Neural progenitor cell (in vitro differentiated cells): ENCODE results near the gene HOXD1. TPM values are rescaled to one million over a fixed set of nuclear protein-coding genes. Genes with fewer than 3 reads are reported as not detected.

ENCODE experiments used
- DNase-seq: peaks from one replicate; pipeline ENCODE4 v3.0.0-alpha.2; 2016; ENCODE audit warnings: low spot score
- H2AFZ ChIP-seq: fragments of 200-600 bp; sonication (generic); replicated peaks from 2 replicates; pipeline ENCODE4 v1.6.1; 2016; ENCODE audit warnings: antibody characterized with exemption
- H3F3A ChIP-seq: fragments of 200-600 bp; sonication (generic); 2 replicates; pipeline ENCODE4 v1.6.1; 2016; ENCODE audit warnings: antibody characterized with exemption, low read depth
- H3K27ac ChIP-seq: fragments of 200-600 bp; sonication (generic); 2 replicates; pipeline ENCODE4 v1.5.1; 2016; ENCODE audit warnings: mild to moderate bottlenecking
- H3K27me3 ChIP-seq: fragments of 200-600 bp; sonication (generic); 2 replicates; pipeline ENCODE4 v1.6.1; 2016; ENCODE audit warnings: mild to moderate bottlenecking, moderate library complexity
- H3K36me3 ChIP-seq: fragments of 200-600 bp; sonication (generic); 2 replicates; pipeline ENCODE4 v1.5.1; 2016
- H3K4me1 ChIP-seq: fragments of 200-600 bp; sonication (generic); 2 replicates; pipeline ENCODE4 v1.6.1; 2016; ENCODE audit warnings: mixed run types
- H3K4me2 ChIP-seq: fragments of 200-600 bp; sonication (generic); 2 replicates; pipeline ENCODE4 v1.6.1; 2016
- H3K4me3 ChIP-seq: fragments of 200-600 bp; sonication (generic); 2 replicates; pipeline ENCODE4 v1.5.1; 2016
- H3K79me2 ChIP-seq: fragments of 200-600 bp; sonication (generic); 2 replicates; pipeline ENCODE4 v1.6.1; 2016; ENCODE audit warnings: low read depth
- H3K9ac ChIP-seq: fragments of 200-600 bp; sonication (generic); 2 replicates; pipeline ENCODE4 v1.6.1; 2016
- H3K9me3 ChIP-seq: fragments of 200-600 bp; sonication (generic); 2 replicates; pipeline ENCODE4 v1.5.1; 2016; ENCODE audit warnings: low read depth
- H4K20me1 ChIP-seq: fragments of 200-600 bp; sonication (generic); 2 replicates; pipeline ENCODE4 v1.6.1; 2016; ENCODE audit warnings: low read depth
- H3K27ac Mint-ChIP-seq: 3 replicates; pipeline ENCODE4 v1.8.0; 2021; ENCODE audit warnings: mixed read lengths
- H3K27me3 Mint-ChIP-seq: 2 replicates; pipeline ENCODE4 v1.8.0; 2022; ENCODE audit warnings: low read depth, mild to moderate bottlenecking, inconsistent platforms, moderate library complexity, mixed read lengths; ENCODE audit not compliant: insufficient read depth
- H3K36me3 Mint-ChIP-seq: 3 replicates; pipeline ENCODE4 v1.8.0; 2021; ENCODE audit warnings: mixed read lengths
- H3K4me1 Mint-ChIP-seq: 3 replicates; pipeline ENCODE4 v1.8.0; 2021; ENCODE audit warnings: mixed read lengths
- H3K4me3 Mint-ChIP-seq: 3 replicates; pipeline ENCODE4 v1.8.0; 2021; ENCODE audit warnings: mild to moderate bottlenecking, moderate library complexity, mixed read lengths
- H3K9me3 Mint-ChIP-seq: 3 replicates; pipeline ENCODE4 v1.8.0; 2020; ENCODE audit warnings: mixed read lengths
- EZH2 ChIP-seq: fragments of 200-600 bp; sonication (generic); IDR thresholded peaks from 2 replicates; pipeline ENCODE4 v1.6.1; 2017; ENCODE audit warnings: antibody characterized with exemption, mild to moderate bottlenecking, moderate library complexity
- EZH2phosphoT487 ChIP-seq: fragments of 200-600 bp; sonication (generic); IDR thresholded peaks from 2 replicates; pipeline ENCODE4 v1.6.1; 2017; ENCODE audit warnings: antibody characterized with exemption
- total RNA-seq: library from RNA; depleted of rRNA; stranded (reverse); fragments of >200 nt; gene quantifications from 2 replicates; pipeline ENCODE4 v1.2.3, GENCODE V29; 2015; ENCODE audit warnings: low replicate concordance
- TF ChIP-seq, protein P1 (sequence below): fragments of 200-600 bp; sonication (generic); IDR thresholded peaks from 2 replicates; pipeline ENCODE4 v1.5.1; 2017; ENCODE audit warnings: antibody characterized with exemption, mild to moderate bottlenecking

HOXD1 gene
- total RNA-seq, 1 donor from 2014 or later, result not detected

DNA sequence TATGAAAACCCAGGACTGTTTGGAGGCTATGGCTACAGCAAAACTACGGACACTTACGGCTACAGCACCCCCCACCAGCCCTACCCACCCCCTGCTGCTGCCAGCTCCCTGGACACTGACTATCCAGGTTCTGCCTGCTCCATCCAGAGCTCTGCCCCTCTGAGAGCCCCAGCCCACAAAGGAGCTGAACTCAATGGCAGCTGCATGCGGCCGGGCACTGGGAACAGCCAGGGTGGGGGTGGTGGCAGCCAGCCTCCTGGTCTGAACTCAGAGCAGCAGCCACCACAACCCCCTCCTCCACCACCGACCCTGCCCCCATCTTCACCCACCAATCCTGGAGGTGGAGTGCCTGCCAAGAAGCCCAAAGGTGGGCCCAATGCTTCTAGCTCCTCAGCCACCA, 19.3 kb upstream of the HOXD1 start:
- Histone ChIP-seq H3K79me2 (no peaks in the 10 kb centered on the region), H4K20me1 (peaks cover 90% of the 10 kb centered on the region), H3F3A (no peaks in the 10 kb centered on the region), H3K9me3 (no peaks in the 10 kb centered on the region), H3K4me2 (no peak overlapping the region), H2AFZ (no peak overlapping the region), H3K36me3 (no peaks in the 10 kb centered on the region), H3K4me3 (no peak overlapping the region), H3K27me3 (peaks cover 100% of the 10 kb centered on the region), H3K9ac (no peak overlapping the region), H3K4me1 (no peaks in the 10 kb centered on the region), H3K27ac (no peak overlapping the region)
- peaks cover 13% of the 10 kb centered on the region for H3K9me3 Mint-ChIP-seq
- no peak overlapping the region for H3K27ac Mint-ChIP-seq
- H3K36me3 Mint-ChIP-seq, result no peaks in the 10 kb centered on the region
- H3K27me3 Mint-ChIP-seq, result peaks cover 86% of the 10 kb centered on the region
- no peak for DNase-seq
- H3K4me3 Mint-ChIP-seq, result no peak overlapping the region
- peaks cover 8% of the 10 kb centered on the region for H3K4me1 Mint-ChIP-seq
- TF ChIP-seq EZH2phosphoT487, result no peak
- TF ChIP-seq EZH2, result no peak
- TF ChIP-seq, protein P1, sequence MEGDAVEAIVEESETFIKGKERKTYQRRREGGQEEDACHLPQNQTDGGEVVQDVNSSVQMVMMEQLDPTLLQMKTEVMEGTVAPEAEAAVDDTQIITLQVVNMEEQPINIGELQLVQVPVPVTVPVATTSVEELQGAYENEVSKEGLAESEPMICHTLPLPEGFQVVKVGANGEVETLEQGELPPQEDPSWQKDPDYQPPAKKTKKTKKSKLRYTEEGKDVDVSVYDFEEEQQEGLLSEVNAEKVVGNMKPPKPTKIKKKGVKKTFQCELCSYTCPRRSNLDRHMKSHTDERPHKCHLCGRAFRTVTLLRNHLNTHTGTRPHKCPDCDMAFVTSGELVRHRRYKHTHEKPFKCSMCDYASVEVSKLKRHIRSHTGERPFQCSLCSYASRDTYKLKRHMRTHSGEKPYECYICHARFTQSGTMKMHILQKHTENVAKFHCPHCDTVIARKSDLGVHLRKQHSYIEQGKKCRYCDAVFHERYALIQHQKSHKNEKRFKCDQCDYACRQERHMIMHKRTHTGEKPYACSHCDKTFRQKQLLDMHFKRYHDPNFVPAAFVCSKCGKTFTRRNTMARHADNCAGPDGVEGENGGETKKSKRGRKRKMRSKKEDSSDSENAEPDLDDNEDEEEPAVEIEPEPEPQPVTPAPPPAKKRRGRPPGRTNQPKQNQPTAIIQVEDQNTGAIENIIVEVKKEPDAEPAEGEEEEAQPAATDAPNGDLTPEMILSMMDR, result no peak

DNA sequence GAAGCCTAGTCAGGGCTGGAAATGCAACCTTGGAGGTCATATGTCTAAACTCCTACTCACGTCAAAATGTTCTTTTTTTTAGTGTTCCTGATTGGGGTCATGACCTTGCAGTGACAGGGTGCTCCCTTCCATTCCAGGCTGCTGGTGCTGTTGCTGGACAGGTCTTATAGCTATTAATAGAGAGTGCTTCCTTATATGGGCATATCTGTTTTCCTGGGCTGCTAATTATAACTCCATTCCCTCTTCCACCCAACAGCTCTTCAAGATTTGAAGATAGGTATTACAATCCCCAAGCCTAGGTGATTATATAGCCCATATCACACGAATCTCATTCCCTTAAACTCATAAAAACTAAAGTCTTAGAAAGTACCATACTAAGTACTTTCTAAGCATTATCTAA, 18.8 kb upstream of the HOXD1 start:
- Histone ChIP-seq H3K4me3 (no peak overlapping the region), H3K27ac (no peak overlapping the region), H4K20me1 (peaks cover 90% of the 10 kb centered on the region), H3K9me3 (no peaks in the 10 kb centered on the region), H3K4me2 (no peak overlapping the region), H3K27me3 (peaks cover 100% of the 10 kb centered on the region), H3K36me3 (no peaks in the 10 kb centered on the region), H2AFZ (no peak overlapping the region), H3K79me2 (no peaks in the 10 kb centered on the region), H3F3A (peaks cover 2% of the 10 kb centered on the region), H3K4me1 (peaks cover 3% of the 10 kb centered on the region), H3K9ac (no peak overlapping the region)
- Mint-ChIP-seq H3K9me3 (peaks cover 13% of the 10 kb centered on the region), H3K27me3 (peaks cover 86% of the 10 kb centered on the region), H3K36me3 (no peaks in the 10 kb centered on the region), H3K4me1 (peaks cover 12% of the 10 kb centered on the region), H3K4me3 (no peak overlapping the region), H3K27ac (no peak overlapping the region)
- no peak for TF ChIP-seq EZH2phosphoT487
- TF ChIP-seq EZH2, result no peak
- TF ChIP-seq, protein P1, result no peak
- no peak for DNase-seq

DNA sequence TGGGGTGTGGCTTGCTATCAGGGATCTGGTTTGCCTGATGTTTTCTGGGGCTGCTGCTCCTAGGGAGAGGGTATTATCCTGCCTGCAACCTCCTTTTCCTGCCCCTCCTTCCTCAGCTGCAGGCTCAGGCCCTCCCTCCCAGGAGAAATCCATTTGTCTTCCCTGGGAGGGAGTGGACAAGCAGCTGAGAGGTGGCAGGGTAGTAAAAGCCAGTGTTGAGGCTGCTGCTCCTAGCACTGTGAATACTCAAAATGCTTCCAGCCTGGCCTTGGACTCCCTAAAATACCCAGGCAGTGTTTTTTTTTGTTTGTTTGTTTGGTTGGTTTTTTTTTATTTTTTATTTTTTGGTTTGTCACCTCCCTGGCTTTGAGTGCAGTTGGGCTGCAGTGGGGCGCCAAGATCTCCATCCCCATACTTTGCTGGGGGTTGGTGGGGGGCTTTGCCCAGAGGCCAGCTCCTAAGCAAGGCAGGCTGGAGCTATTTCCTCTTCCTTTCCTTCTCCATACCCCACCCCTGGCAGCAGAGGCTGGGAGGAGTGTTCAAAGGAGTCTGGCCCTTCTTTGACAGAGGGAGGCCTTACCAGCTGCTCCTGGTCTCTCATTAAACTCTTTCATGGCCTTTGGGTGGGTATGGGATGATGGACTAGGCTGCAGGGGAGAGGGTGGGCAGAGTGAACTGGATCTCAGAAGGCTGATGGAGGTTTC, 17.7 kb upstream of the HOXD1 start:
- no peak for DNase-seq
- no peaks in the 10 kb centered on the region for H3K9me3 ChIP-seq
- TF ChIP-seq, protein P1, result no peak
- TF ChIP-seq EZH2 (no peak), EZH2phosphoT487 (no peak)
- H3K4me2 ChIP-seq, result no peak overlapping the region
- no peak overlapping the region for H3K4me3 Mint-ChIP-seq
- H4K20me1 ChIP-seq, result peaks cover 87% of the 10 kb centered on the region
- H3K9me3 Mint-ChIP-seq, result peaks cover 13% of the 10 kb centered on the region
- H3K27me3 ChIP-seq, result peaks cover 100% of the 10 kb centered on the region
- peaks cover 12% of the 10 kb centered on the region for H3K4me1 ChIP-seq
- peaks cover 11% of the 10 kb centered on the region for H3F3A ChIP-seq
- H3K27ac Mint-ChIP-seq, result no peak overlapping the region
- no peak overlapping the region for H3K4me3 ChIP-seq
- no peak overlapping the region for H3K9ac ChIP-seq
- no peak overlapping the region for H2AFZ ChIP-seq
- H3K36me3 Mint-ChIP-seq, result no peaks in the 10 kb centered on the region
- H3K79me2 ChIP-seq, result no peaks in the 10 kb centered on the region
- H3K36me3 ChIP-seq, result no peaks in the 10 kb centered on the region
- H3K27ac ChIP-seq, result no peak overlapping the region
- H3K4me1 Mint-ChIP-seq, result peaks cover 23% of the 10 kb centered on the region
- H3K27me3 Mint-ChIP-seq, result peaks cover 86% of the 10 kb centered on the region
